KOPT-K1 (cell line): ENCODE data around the gene ZNF639.
"Not testable (repeated sequence)": the region's sequence is repeated elsewhere in the genome, so short reads cannot be mapped to it uniquely, and the experiment has no call there.

ENCODE experiments used
- H3K27ac ChIP-seq: fragments of 200-600 bp; sonication (generic); 2 replicates; pipeline ENCODE4 v1.5.1; 2016; ENCODE audit warnings: antibody characterized with exemption, mild to moderate bottlenecking, low read depth, low read length; ENCODE audit not compliant: poor library complexity, severe bottlenecking
- H3K36me3 ChIP-seq: fragments of 200-600 bp; sonication (generic); 2 replicates; pipeline ENCODE4 v1.5.1; 2017; ENCODE audit warnings: antibody characterized with exemption, mild to moderate bottlenecking, low read length, moderate library complexity; ENCODE audit not compliant: insufficient read depth
- H3K9me3 ChIP-seq: fragments of 200-600 bp; sonication (generic); 2 replicates; pipeline ENCODE4 v1.5.1; 2017; ENCODE audit warnings: antibody characterized with exemption, low read length, mild to moderate bottlenecking; ENCODE audit not compliant: insufficient read depth, poor library complexity, severe bottlenecking

ZNF639 gene

GRCh38 chr3:179299999-179300613 is 22.7 kb upstream of the ZNF639 start:
- no peaks in the 10 kb centered on the region for H3K36me3 ChIP-seq
- no peak overlapping the region for H3K27ac ChIP-seq
- no peaks in the 10 kb centered on the region for H3K9me3 ChIP-seq

GRCh38 chr3:179301645-179302044 is 21.2 kb upstream of the ZNF639 start:
- Histone ChIP-seq H3K36me3 (no peaks in the 10 kb centered on the region), H3K9me3 (no peaks in the 10 kb centered on the region)

GRCh38 chr3:179302111-179302510 is 20.7 kb upstream of the ZNF639 start:
- no peak overlapping the region for H3K27ac ChIP-seq
- H3K9me3 ChIP-seq = no peaks in the 10 kb centered on the region
- H3K36me3 ChIP-seq = no peaks in the 10 kb centered on the region

More at GRCh38 chr3:179301645-179302044, 21.2 kb upstream of the ZNF639 start:
- H3K27ac ChIP-seq = no peak overlapping the region

GRCh38 chr3:179304605-179305004 is 18.2 kb upstream of the ZNF639 start:
- no peak overlapping the region for H3K27ac ChIP-seq
- no peaks in the 10 kb centered on the region for H3K9me3 ChIP-seq
- H3K36me3 ChIP-seq = no peaks in the 10 kb centered on the region

DNA sequence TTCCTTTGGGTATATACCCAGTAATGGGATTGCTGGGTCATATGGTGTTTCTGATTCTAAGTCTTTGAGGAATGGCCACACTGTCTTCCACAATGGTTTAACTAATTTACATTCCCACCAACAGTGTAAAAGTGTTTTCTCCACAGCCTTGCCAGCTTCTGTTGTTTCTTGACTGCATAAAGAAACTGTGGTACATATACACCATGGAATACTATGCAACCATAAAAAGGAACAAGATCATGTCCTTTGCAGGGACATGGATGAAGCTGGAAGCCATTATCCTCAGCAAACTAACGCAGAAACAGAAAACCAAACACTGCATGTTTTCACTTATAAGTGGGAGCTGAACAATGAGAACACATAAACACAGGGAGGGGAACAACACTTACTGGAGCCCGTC is 15.5 kb upstream of the ZNF639 start:
- H3K9me3 ChIP-seq, H3K27ac ChIP-seq, H3K36me3 ChIP-seq: not testable (repeated sequence)

- Histone ChIP-seq H3K36me3 (no peaks in the 10 kb centered on the region), H3K27ac (no peak overlapping the region), H3K9me3 (no peaks in the 10 kb centered on the region)
Observed at GRCh38 chr3:179308001-179308400, 14.8 kb upstream of the ZNF639 start.

- Histone ChIP-seq H3K36me3 (no peaks in the 10 kb centered on the region), H3K9me3 (no peaks in the 10 kb centered on the region), H3K27ac (no peak overlapping the region)
Observed at GRCh38 chr3:179309225-179310078, 13.4 kb upstream of the ZNF639 start.

DNA sequence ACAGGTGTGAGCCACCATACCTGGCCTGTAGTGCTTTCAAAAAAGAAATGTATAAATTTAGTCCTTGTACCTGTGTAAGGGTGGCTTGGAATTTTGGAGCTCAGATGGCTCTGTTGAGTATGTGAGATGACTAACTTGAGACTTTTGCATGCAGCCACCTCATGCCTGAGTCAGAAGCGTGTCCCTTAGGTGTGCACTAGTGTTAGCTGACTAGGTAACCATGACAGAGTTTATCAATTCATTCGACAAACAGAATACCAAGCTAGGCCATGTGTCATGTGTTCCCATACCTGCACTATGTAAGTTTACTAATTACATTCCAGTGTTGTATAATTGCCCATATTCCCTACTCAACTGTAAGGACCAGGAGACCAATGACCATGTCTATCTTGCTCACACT is 4.0 kb upstream of the ZNF639 start:
- Histone ChIP-seq H3K9me3 (no peaks in the 10 kb centered on the region), H3K36me3 (no peaks in the 10 kb centered on the region), H3K27ac (no peak overlapping the region)

DNA sequence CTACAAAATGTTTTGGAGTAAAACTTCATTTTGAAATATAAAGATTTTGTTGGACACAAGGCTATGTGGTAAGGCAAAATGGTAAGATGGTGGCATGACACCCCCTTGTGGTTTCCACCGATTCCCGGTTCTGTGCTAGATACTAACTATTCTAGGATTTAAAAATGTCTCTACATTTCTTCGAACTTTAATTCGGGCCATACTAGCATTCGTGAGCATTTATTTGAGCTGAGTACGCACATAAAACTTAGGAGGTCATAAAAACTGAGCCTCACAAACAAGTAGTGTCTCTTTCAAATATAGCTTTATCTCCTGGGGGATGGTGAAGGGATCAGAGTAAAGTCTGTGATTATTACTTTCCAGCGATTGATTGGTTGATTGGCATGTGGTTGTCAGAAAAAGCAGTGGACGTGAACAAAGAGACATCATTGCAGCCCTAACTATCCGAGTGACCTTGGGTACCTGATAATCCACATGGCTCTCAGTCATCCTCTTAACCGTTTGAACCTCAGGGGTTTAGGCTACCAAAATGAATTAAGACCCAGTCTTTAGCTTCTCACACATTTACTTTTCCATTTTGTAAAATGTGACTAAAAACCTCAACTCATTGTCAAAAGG is 1.1 kb upstream of the ZNF639 start:
- peaks cover 20% of the 10 kb centered on the region for H3K36me3 ChIP-seq
- peak overlapping the region; percentile 92 for H3K27ac ChIP-seq
- no peaks in the 10 kb centered on the region for H3K9me3 ChIP-seq

DNA sequence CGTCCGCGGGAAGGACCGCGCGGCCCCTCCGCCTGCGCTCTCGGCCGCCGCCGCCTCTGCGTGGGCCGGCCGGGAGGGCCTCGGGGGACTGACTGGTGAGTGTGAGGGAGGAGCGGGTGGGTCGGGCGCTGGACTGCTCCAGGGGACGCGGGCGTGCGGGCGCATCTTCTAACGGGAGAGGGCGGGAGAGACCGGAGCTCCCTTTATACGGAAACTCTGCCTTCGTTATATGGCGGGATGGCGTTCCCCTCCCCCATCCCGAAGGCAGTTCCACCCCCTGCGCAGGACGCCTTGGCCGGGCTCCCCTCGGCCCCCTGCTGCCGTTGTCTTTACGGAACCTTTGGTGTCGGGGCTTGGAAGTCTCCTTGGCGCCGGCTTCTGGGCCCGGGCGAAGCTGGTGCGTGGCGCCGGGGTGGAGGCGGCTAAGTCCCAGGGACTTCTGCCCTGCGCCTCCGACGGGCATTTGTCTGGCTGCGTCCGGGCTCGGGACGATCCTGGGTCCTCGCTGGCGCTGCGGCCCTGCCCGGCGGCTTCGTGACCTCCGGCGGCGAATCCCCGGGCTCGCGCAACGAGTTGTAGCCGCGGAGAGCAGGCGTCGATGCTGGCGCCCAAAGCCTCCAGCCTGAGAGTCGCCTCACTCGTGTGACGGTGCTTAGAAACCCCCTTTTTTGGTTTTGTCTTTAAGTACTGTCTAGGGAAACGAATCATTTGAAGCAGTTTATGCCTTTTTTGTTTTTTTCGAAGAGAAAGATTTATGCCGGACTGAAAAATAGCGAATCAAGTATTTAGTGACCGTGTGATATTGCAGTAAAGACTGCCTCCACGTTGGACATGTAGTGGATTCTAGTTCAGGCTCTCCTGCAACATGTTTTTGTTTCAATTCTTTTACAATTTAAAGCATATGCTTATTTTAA is 623 bp downstream of the ZNF639 start:
- Histone ChIP-seq H3K27ac (peak overlapping the region; percentile 92), H3K9me3 (no peaks in the 10 kb centered on the region), H3K36me3 (peaks cover 37% of the 10 kb centered on the region)

- Histone ChIP-seq H3K36me3 (peaks cover 46% of the 10 kb centered on the region), H3K9me3 (no peaks in the 10 kb centered on the region), H3K27ac (peak overlapping the region; percentile 92)
Observed at GRCh38 chr3:179324270-179324754, 1.5 kb downstream of the ZNF639 start.

DNA sequence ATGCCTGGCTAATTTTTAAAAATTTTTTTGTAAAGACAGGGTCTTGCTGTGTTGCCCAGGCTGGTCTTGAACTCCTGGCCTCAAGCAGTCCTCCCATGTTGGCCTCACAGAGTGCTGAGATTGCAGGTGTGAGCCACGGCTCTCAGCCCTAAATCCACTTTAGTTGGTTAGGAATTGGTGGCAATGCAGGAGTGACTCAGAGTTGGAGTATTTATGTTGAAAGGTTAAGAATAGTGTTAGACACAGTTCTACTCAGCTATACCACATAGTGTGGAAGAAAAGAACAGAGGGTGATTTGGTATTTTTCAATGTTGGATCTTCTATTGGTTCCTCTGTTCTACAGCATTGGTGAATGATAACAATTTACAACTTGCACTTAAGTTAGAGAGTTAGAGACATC is 7.6 kb downstream of the ZNF639 start:
- Histone ChIP-seq H3K9me3 (no peaks in the 10 kb centered on the region), H3K27ac (no peak overlapping the region), H3K36me3 (peaks cover 100% of the 10 kb centered on the region)

- no peaks in the 10 kb centered on the region for H3K9me3 ChIP-seq
- no peak overlapping the region for H3K27ac ChIP-seq
- peaks cover 100% of the 10 kb centered on the region for H3K36me3 ChIP-seq
Observed at GRCh38 chr3:179332240-179332639, 9.4 kb downstream of the ZNF639 start.

DNA sequence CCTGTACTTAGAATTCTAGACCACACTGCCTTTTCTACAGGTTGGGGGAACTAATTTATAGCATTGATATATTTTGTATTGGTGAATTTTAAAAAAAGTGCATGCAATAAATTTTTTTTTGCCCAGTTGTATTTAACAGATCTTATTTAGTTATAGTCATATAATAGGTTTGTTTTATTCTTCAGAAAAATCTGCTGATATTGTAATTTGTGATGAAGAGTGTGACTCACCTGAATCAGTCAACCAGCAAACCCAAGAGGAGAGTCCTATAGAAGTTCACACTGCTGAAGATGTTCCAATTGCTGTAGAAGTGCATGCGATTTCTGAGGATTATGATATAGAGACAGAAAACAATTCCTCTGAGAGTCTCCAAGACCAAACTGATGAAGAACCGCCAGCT is 10.3 kb downstream of the ZNF639 start:
- Histone ChIP-seq H3K9me3 (no peaks in the 10 kb centered on the region), H3K36me3 (peaks cover 98% of the 10 kb centered on the region), H3K27ac (no peak overlapping the region)
